RWPE2 (cell line): ENCODE results near the gene CCDC120.

ENCODE experiments used
- ATAC-seq: fragments of 200-7000 bp; cut with Tn5 transposase; 3 replicates; pipeline ENCODE4 v1.9.1; 2021; ENCODE audit warnings: low read depth
- DNase-seq: peaks from one replicate; pipeline ENCODE4 v3.0.0-alpha.2; 2020; ENCODE audit warnings: low spot score
- H3K27ac ChIP-seq: fragments of 450-650 bp; 2 replicates; pipeline ENCODE4 v1.5.1; 2017; ENCODE audit warnings: mild to moderate bottlenecking; ENCODE audit not compliant: poor library complexity, severe bottlenecking
- H3K27me3 ChIP-seq: fragments of 250-450 bp; sonication (Bioruptor Pico); 2 replicates; pipeline ENCODE4 v1.5.1; 2021; ENCODE audit warnings: mild to moderate bottlenecking, moderate library complexity; ENCODE audit not compliant: insufficient read depth, poor library complexity, severe bottlenecking
- H3K36me3 ChIP-seq: fragments of 250-450 bp; sonication (Bioruptor Pico); 2 replicates; pipeline ENCODE4 v1.5.1; 2020; ENCODE audit warnings: low read depth, mild to moderate bottlenecking, moderate library complexity
- H3K4me1 ChIP-seq: fragments of 250-450 bp; sonication (Bioruptor Pico); 2 replicates; pipeline ENCODE4 v1.5.1; 2021; ENCODE audit warnings: mild to moderate bottlenecking, moderate library complexity; ENCODE audit not compliant: insufficient read depth, poor library complexity, severe bottlenecking
- H3K4me3 ChIP-seq: fragments of 250-450 bp; sonication (Bioruptor Pico); 2 replicates; pipeline ENCODE4 v1.5.1; 2021; ENCODE audit warnings: mild to moderate bottlenecking, moderate library complexity; ENCODE audit not compliant: severe bottlenecking
- H3K9me3 ChIP-seq: fragments of 250-450 bp; sonication (Bioruptor Pico); 2 replicates; pipeline ENCODE4 v1.5.1; 2021; ENCODE audit warnings: mild to moderate bottlenecking, moderate library complexity; ENCODE audit not compliant: severe bottlenecking
- CTCF ChIP-seq: fragments of 450-650 bp; IDR thresholded peaks from one replicate; pipeline ENCODE4 v1.5.1; 2017; ENCODE audit warnings: mild to moderate bottlenecking, moderate library complexity; ENCODE audit not compliant: poor library complexity, severe bottlenecking

CCDC120 gene

DNA sequence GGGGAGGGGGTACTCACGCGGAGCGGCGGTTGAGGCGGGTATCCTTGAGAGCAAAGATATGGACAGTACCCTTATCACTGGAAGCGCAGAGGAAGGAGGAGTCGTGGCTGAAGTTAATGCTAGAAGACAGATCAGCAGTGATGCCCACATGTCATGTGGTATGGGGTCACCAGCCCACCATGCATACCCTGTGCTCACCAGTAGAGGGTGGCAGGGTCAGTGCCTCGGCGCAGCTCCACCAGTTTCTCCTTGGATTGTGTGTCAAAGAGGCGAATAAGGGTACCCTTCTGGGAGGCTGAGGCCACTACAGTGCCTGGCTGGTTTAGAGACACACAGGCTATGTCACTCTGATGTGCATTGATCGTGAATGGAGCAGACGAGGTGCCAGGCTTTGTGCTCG lies 16.5 kb downstream of the CCDC120 start:
- DNase-seq = no peak
- no peaks in the 10 kb centered on the region for H3K27me3 ChIP-seq
- no peak overlapping the region for H3K4me3 ChIP-seq
- H3K4me1 ChIP-seq = no peaks in the 10 kb centered on the region
- no peak for TF ChIP-seq CTCF
- H3K27ac ChIP-seq = no peak overlapping the region
- ATAC-seq = no peak
- no peaks in the 10 kb centered on the region for H3K9me3 ChIP-seq
- H3K36me3 ChIP-seq = no peaks in the 10 kb centered on the region

- ATAC-seq (no peak), DNase-seq (no peak)
- Histone ChIP-seq H3K9me3 (no peaks in the 10 kb centered on the region), H3K36me3 (no peaks in the 10 kb centered on the region), H3K27me3 (no peaks in the 10 kb centered on the region), H3K27ac (no peak overlapping the region), H3K4me3 (no peak overlapping the region), H3K4me1 (no peaks in the 10 kb centered on the region)
- no peak for TF ChIP-seq CTCF
Observed at GRCh38 chrX:49077941-49078340, 19.1 kb downstream of the CCDC120 start.

- TF ChIP-seq CTCF = no peak
- Histone ChIP-seq H3K27ac (peak within 1 kb of the TSS; percentile 62), H3K4me1 (no peaks in the 10 kb centered on the region), H3K9me3 (no peaks in the 10 kb centered on the region), H3K4me3 (peak within 1 kb of the TSS; percentile 75), H3K27me3 (no peaks in the 10 kb centered on the region), H3K36me3 (no peaks in the 10 kb centered on the region)
- DNase-seq (no peak), ATAC-seq (peak; percentile 82)
Observed at GRCh38 chrX:49079489-49080428, 21.0 kb downstream of the CCDC120 start, which contains the start of gene WDR45. TSS of gene WDR45 (minus strand) at chrX:49079887. CDS start at chrX:49078095, 1,792 bp downstream.

GRCh38 chrX:49082271-49082871 lies 23.6 kb downstream of the CCDC120 start:
- H3K4me3 ChIP-seq = no peak overlapping the region
- no peaks in the 10 kb centered on the region for H3K9me3 ChIP-seq
- no peaks in the 10 kb centered on the region for H3K36me3 ChIP-seq
- no peaks in the 10 kb centered on the region for H3K4me1 ChIP-seq
- H3K27ac ChIP-seq = no peak overlapping the region
- DNase-seq = no peak
- ATAC-seq = no peak
- TF ChIP-seq CTCF = no peak
- H3K27me3 ChIP-seq = no peaks in the 10 kb centered on the region
